ENCODE measurements around the gene GNAL. TPM values are rescaled to one million over a fixed set of nuclear protein-coding genes. Genes with fewer than 3 reads are reported as not detected.

GNAL gene
- total RNA-seq, 1 experiment from 2014 or later = 24.5 TPM

DNA sequence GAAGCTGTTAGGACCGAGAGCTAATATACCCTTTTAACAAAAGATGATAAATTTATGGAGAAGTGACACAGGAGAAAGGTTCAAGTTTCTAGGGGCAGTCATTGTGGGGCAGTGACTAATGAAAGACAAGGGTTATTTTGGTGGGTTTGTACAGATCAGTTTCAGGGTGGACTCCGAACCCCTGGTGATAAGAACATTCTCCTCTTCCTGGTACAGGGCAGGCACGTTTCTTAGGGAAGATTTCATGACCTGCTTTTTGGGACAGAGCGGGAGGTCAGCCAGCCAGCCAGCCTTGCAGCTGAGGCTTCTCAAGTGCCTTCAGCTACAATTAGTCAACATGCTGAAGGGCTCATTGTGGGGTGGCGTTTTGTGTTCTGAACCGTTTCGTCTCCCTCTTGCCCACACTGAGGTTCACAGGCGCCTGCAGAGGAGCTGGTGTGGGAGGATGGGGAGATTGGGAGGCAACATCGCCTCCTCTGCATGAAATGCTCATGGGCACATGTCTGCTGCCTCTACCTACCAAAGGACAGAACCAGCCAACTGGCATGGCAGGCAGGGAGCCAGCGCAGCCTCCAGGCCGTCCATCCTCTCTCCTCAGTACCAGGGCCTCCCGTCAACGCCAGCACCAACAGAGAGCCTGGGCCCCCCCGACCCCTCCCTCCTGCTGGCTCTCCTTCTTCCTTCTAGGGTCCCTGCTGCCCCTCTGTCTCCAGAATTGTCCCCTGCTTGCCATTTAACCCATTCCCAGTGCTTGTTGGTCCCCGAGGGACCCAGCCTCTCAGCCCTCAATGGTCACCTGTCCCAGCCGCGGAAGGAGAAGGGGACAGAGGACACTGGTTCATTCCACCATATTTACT, 171.8 kb downstream of the GNAL start:
- Histone ChIP-seq H3K27me3 (ENCODE audit: control insufficient read depth, insufficient read depth, low read length) (no peaks in the 10 kb centered on the region), H3K36me3 (replicated peaks; ENCODE audit: control insufficient read depth, insufficient read depth, low read length) (no peaks in the 10 kb centered on the region), H3K4me3 (ENCODE audit: insufficient read depth, low read depth, low read length) (no peak overlapping the region)
- no peak for DNase-seq

DNA sequence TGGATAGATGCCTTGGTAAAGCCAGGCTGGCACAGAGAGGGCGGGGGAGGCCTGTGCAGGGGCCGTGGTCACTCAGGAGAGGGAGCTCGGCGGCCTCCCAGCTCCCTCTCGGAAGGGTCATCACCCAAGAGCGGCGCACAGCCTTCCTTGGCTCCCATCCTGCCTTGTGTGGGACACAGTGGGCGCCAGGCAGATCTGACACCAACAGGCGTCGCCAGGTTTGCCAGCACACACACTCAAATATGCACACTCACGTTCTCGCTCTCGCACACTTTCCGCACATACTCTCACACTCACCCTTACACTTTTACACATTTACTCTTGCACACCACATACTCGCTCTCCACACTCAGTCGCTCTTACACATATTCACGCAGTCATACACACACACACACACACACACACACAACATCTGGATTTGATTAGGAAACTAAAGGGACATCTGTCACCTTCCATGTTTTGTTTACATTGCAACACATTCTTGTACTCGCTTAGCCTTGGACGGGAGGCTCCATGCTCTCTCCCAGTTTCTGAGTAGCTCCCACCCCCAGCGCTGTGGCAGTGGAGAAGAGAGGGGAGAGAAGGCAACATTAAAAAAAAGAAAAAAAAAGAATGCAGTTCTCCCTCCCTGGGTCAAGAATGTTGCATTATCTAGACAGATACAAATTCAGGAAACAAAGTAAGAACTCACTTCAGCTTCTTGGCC, 172.7 kb downstream of the GNAL start:
- no peaks in the 10 kb centered on the region for H3K27me3 ChIP-seq (ENCODE audit: control insufficient read depth, insufficient read depth, low read length)
- H3K4me3 ChIP-seq (ENCODE audit: insufficient read depth, low read depth, low read length) = no peak overlapping the region
- H3K36me3 ChIP-seq (replicated peaks; ENCODE audit: control insufficient read depth, insufficient read depth, low read length) = no peaks in the 10 kb centered on the region
- no peak for DNase-seq

DNA sequence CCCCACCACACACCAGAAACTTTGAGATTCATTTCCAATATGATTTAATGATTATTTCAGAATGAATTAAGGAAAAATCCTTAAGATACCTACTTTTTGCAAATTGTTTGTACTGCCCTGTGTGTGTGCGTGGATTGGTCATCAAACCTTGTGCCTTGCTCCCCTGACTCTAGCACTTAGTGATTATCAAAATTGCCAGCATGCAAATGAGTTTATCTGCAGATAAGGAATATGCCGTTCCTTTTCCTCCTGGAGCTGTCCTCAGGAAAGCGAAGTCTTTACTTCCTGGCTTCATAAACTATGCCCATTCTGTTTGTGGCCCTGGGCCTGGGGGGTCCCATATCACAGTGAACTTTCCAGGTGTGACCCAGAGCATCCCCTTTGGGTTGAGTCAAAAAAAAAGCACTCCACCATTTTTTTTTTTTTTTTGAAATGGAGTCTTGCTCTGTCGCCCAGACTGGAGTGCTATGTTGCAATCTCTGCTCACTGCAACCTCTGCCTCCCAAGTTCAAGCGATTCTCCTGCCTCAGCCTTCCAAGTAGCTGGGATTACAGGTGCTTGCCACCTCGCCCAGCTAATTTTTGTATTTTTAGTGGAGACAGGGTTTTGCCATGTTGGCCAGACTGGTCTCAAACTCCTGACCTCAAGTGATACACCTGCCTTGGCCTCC, 173.5 kb downstream of the GNAL start:
- H3K27me3 ChIP-seq (ENCODE audit: control insufficient read depth, insufficient read depth, low read length) = no peaks in the 10 kb centered on the region
- no peaks in the 10 kb centered on the region for H3K36me3 ChIP-seq (replicated peaks; ENCODE audit: control insufficient read depth, insufficient read depth, low read length)
- no peak overlapping the region for H3K4me3 ChIP-seq (ENCODE audit: insufficient read depth, low read depth, low read length)
- no peak for DNase-seq

DNA sequence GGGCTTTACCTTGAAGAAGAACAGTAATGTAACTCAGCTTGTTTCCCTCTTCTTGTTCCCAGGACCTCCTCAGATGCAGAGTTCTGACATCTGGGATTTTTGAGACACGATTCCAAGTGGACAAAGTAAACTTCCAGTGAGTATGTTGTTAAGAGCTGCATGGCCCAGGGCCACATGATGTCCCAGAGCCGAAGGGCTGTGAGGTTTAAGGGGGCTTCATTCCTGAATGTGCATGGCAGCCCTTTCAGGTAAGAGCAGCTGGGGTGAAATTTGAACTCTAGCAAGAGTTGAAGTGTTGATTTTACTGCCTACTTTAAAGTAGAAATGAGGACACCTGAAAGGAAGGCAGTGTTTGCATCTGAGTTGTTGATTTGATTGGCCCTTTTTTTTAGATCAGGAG, 175.4 kb downstream of the GNAL start:
- Histone ChIP-seq H3K36me3 (replicated peaks; ENCODE audit: control insufficient read depth, insufficient read depth, low read length) (no peaks in the 10 kb centered on the region), H3K27me3 (ENCODE audit: control insufficient read depth, insufficient read depth, low read length) (no peaks in the 10 kb centered on the region), H3K4me3 (ENCODE audit: insufficient read depth, low read depth, low read length) (no peak overlapping the region)
- DNase-seq = no peak

DNA sequence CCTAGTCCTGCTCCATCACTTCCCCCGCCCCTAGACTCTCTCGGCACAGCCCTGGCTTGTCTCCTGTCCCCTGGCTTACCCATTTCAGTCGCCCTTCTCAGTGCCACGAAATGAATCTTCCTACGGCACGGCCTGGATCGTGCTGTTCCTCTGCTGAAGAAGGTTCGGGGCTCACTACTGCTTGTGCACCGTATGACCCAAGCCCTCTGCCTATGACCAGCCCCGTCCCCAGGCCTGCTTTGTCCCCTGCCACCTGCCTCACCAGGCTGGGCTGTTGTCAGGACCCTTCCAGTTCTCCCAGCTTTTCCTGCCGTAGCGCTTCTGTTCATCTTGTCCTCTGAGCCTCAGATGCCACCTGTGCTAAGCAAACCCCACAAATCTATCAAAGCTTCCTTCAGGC, 176.0 kb downstream of the GNAL start:
- H3K4me3 ChIP-seq (ENCODE audit: insufficient read depth, low read depth, low read length) = no peak overlapping the region
- no peak for DNase-seq

DNA sequence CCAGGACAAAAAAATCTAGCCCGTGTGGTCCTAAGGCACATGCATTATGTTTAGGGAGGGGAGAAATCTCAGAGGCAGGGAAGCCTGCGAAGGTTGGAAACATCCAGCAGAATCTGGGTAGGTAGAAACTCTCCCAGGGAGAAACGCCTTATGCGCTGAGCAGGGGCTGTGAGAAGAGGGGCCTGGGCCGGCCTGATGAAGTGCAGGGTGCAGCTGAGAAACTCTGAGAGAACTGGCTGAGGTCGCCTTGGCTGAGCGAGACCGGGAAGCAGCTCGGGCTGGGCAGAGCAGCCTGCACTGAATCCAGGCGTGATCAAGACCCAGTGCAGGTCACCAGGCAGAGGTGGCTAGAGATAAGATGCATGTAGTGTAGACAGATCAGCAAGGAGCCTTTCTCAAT, 177.3 kb downstream of the GNAL start:
- H3K27me3 ChIP-seq (ENCODE audit: control insufficient read depth, insufficient read depth, low read length) = no peaks in the 10 kb centered on the region
- no peak overlapping the region for H3K4me3 ChIP-seq (ENCODE audit: insufficient read depth, low read depth, low read length)
- H3K36me3 ChIP-seq (replicated peaks; ENCODE audit: control insufficient read depth, insufficient read depth, low read length) = no peaks in the 10 kb centered on the region
- no peak for DNase-seq

More for the DNA sequence above, 176.0 kb downstream of the GNAL start:
- Histone ChIP-seq H3K36me3 (replicated peaks; ENCODE audit: control insufficient read depth, insufficient read depth, low read length) (no peaks in the 10 kb centered on the region), H3K27me3 (ENCODE audit: control insufficient read depth, insufficient read depth, low read length) (no peaks in the 10 kb centered on the region)

DNA sequence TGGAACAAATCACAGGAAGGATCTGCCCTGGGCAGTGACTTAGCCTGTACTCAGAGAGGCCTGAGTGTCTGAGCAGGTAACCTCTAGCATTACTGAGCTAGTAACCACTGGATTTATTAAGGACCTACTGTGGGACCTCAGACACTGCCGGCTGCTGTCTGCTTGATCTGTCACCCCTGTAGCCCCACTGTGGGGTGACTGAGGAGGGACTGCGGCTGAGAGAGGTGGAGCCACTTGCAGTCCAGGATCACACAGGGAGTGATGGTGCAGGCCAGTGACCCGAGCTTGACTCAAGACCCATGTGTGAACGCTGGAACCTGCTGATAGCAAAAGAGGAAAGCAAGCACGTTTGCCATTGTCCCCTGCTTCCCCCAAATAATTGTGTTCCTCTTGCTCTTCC, 177.7 kb downstream of the GNAL start:
- Histone ChIP-seq H3K36me3 (replicated peaks; ENCODE audit: control insufficient read depth, insufficient read depth, low read length) (no peaks in the 10 kb centered on the region), H3K4me3 (ENCODE audit: insufficient read depth, low read depth, low read length) (no peak overlapping the region), H3K27me3 (ENCODE audit: control insufficient read depth, insufficient read depth, low read length) (no peaks in the 10 kb centered on the region)
- DNase-seq = no peak

DNA sequence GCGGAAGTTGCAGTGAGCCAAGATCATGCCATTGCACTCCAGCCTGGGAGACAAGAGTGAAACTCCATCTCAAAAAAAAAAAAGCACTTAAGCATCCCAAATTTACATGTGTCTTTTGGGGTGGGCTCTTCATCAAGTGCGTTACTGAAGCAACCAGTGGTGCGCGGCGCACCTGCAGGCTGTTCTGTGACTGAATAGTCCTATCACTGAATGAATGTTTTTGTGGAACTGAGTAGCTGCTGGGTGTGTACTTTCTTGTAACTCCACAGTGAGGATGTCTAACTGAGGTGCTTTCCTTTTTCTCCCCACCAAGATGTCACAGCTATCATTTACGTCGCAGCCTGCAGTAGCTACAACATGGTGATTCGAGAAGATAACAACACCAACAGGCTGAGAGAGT, 179.2 kb downstream of the GNAL start:
- Histone ChIP-seq H3K4me3 (ENCODE audit: insufficient read depth, low read depth, low read length) (no peak overlapping the region), H3K36me3 (replicated peaks; ENCODE audit: control insufficient read depth, insufficient read depth, low read length) (no peaks in the 10 kb centered on the region; the same call in 1 of the 2 replicates), H3K27me3 (ENCODE audit: control insufficient read depth, insufficient read depth, low read length) (no peaks in the 10 kb centered on the region)
- DNase-seq = no peak

DNA sequence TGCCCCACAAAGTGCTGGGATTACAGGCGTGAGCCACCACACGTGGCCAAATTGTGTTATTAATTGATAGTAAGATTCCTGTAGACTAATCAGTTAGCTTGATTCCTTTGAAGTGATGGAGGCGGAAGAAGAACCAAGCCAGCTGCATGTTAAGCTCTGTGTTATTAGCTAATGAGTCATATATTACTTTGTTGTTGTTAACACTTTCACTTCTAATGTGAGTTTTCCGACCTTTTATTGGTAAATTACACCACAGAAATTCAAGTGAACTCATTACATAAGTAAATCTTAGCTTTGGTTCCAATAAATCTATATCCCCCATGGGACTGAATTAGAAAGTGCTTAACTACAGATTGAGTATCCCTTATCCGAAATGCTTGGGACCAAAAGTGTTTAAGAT, 182.4 kb downstream of the GNAL start:
- H3K36me3 ChIP-seq (replicated peaks; ENCODE audit: control insufficient read depth, insufficient read depth, low read length) = no peaks in the 10 kb centered on the region; the same call in 1 of the 2 replicates
- no peak overlapping the region for H3K4me3 ChIP-seq (ENCODE audit: insufficient read depth, low read depth, low read length)
- H3K27me3 ChIP-seq (ENCODE audit: control insufficient read depth, insufficient read depth, low read length) = no peaks in the 10 kb centered on the region
- DNase-seq = no peak

DNA sequence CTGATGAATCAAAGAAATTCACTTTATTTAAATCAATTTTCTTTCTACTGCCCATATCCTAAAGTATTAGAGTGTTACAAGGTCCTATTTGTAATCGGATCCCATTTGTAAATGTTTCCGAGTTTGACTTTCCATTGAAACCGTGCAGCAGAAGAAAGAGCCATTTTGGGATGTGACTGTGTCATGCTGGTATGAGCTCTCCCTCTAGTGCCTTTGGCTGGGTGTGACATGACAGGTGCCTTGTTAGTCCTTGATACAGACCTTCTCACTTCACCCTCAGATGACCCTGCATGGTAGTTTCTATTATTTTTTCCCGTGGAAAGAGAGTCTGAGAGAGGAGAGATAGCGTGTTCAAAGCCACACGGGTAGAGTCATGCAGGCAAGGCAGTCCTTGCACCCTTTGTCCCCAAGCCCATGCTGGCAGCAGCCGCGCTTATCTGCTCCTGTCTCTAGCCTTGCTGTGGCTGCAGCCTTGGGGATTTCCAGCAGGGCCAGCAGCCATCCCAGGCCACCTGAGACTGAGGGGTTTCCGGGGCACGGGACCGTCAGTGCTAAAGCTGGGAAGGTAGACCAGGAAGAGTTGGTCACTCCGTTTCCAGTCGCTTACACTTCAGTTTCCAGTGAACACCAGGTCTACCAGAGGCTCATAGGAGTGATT, 183.5 kb downstream of the GNAL start:
- H3K36me3 ChIP-seq (replicated peaks; ENCODE audit: control insufficient read depth, insufficient read depth, low read length) = no peaks in the 10 kb centered on the region; the same call in 1 of the 2 replicates
- H3K27me3 ChIP-seq (ENCODE audit: control insufficient read depth, insufficient read depth, low read length) = no peaks in the 10 kb centered on the region
- DNase-seq = peak; percentile 72
- H3K4me3 ChIP-seq (ENCODE audit: insufficient read depth, low read depth, low read length) = no peak overlapping the region

DNA sequence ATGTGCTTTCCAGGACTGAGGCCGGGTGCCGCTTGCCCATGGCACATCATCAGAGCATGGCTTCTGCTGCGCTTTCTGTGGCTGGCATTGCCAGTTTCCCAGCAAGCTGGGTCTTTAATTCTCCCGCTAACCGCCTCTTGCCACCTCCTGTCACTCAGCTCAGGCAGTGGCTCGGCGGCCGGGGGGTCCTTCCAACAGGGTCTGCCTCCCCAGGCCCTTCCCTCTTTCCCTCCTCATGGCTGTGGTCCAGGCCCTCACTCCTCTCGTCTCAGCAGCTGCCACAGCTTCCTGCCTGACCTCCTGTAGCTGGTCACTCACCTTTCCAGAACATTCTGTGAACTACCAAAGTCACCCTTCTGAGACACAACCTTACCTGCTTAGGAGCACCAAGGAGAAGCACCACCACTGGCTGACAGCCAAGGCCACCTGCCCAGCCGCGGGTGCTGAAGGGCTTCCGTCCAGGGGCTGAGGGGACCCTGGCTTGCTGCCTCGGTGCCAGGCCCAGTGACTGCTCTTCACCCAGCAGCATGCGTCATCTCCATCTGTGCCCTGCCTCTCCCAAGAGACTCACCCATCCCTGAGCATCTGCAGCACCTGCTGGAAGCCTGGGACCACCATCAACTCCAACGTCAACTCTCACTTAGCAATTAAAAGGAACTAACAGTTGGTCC, 184.7 kb downstream of the GNAL start:
- no peak overlapping the region for H3K4me3 ChIP-seq (ENCODE audit: insufficient read depth, low read depth, low read length)
- no peaks in the 10 kb centered on the region for H3K27me3 ChIP-seq (ENCODE audit: control insufficient read depth, insufficient read depth, low read length)
- no peaks in the 10 kb centered on the region; the same call in 1 of the 2 replicates for H3K36me3 ChIP-seq (replicated peaks; ENCODE audit: control insufficient read depth, insufficient read depth, low read length)
- no peak for DNase-seq

DNA sequence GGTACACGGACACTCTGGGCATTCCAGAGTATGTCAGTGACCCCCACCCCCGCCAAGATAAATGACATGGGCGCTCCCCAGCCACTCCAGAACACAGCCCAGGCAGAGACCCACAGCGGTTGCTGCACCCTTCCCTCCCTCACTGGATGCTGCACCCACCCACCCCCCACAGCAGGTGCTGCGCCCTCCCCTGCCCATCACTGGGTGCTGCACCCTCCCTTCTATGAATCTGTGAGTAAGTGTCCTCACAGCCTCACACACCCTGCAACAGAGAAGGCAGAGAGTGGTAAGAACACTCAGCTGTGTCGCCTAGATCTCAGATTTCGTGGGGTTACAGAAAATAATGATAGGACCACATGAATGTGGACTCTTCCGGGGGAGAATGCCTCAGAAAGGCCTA, 185.6 kb downstream of the GNAL start:
- DNase-seq = no peak
- Histone ChIP-seq H3K4me3 (ENCODE audit: insufficient read depth, low read depth, low read length) (no peak overlapping the region), H3K36me3 (replicated peaks; ENCODE audit: control insufficient read depth, insufficient read depth, low read length) (no peaks in the 10 kb centered on the region; the same call in 1 of the 2 replicates), H3K27me3 (ENCODE audit: control insufficient read depth, insufficient read depth, low read length) (no peaks in the 10 kb centered on the region)

DNA sequence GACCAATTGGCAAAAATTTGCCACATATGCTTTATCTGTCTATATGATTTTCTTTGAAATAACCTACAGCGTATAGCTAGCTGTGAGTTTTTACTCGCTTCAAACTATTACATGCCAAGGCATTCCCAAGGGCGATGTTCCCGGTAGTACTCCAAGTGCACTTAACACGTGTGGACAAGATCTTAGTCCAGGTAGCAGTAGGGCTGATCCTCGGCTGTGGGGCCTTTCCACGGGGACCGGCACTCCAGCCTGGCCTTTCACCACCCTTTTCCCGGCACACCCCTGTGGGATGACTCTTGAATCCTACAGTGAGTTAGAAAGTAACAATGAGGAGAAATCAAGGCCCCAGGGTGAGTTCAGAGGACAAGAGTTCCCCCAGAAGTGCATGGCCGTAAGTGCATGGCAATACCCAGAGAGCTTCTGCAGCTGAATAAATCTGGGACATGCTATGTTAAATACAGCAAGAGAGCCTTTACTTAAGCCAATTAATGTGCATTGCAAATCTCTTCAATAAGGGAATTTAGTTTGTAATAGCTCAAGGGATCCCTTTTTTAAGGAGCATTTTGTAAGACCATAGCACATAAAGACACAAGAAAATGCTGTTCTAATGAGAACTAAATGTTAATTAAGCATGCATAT, 188.6 kb downstream of the GNAL start:
- Histone ChIP-seq H3K27me3 (ENCODE audit: control insufficient read depth, insufficient read depth, low read length) (no peaks in the 10 kb centered on the region), H3K4me3 (ENCODE audit: insufficient read depth, low read depth, low read length) (no peak overlapping the region)
- DNase-seq = no peak

More for the DNA sequence above, 188.6 kb downstream of the GNAL start:
- H3K36me3 ChIP-seq (replicated peaks; ENCODE audit: control insufficient read depth, insufficient read depth, low read length) = no peaks in the 10 kb centered on the region; the same call in 1 of the 2 replicates

Data from H7 (cell line).